Endodermal cell (in vitro differentiated cells): ENCODE data around the gene NRXN3. TPM values are rescaled to one million over a fixed set of nuclear protein-coding genes. Genes with fewer than 3 reads are reported as not detected.

Experiments used
- DNase-seq: peaks from one replicate; pipeline ENCODE4 v3.0.0-alpha.2; 2017
- H3K27ac ChIP-seq: 2 replicates; pipeline ENCODE4 v1.5.1; 2013; ENCODE audit warnings: mild to moderate bottlenecking, low read depth, low read length, moderate library complexity
- H3K27me3 ChIP-seq: 2 replicates; pipeline ENCODE4 v1.6.1; 2013; ENCODE audit warnings: mild to moderate bottlenecking, low read length, moderate library complexity; ENCODE audit not compliant: insufficient read depth, control insufficient read depth, poor library complexity, severe bottlenecking
- H3K36me3 ChIP-seq: 2 replicates; pipeline ENCODE4 v1.7.0; 2013; ENCODE audit warnings: mild to moderate bottlenecking, low read length, moderate library complexity; ENCODE audit not compliant: control insufficient read depth, insufficient read depth
- H3K4me1 ChIP-seq: one replicate; pipeline ENCODE4 v1.7.0; 2013; ENCODE audit warnings: low read length; ENCODE audit not compliant: control insufficient read depth, insufficient read depth
- H3K4me3 ChIP-seq: 2 replicates; pipeline ENCODE4 v1.5.1; 2013; ENCODE audit warnings: mild to moderate bottlenecking, low read length, moderate library complexity
- H3K9ac ChIP-seq: 2 replicates; pipeline ENCODE4 v1.6.1; 2013; ENCODE audit warnings: mild to moderate bottlenecking, low read length, moderate library complexity; ENCODE audit not compliant: poor library complexity, severe bottlenecking; ENCODE audit errors: extremely low read depth
- H3K9me3 ChIP-seq: 2 replicates; pipeline ENCODE4 v1.6.1; 2013; ENCODE audit warnings: mild to moderate bottlenecking, low read length, moderate library complexity; ENCODE audit not compliant: control insufficient read depth
- H3K27ac Mint-ChIP-seq: 2 replicates; pipeline ENCODE4 v1.8.0; 2020; ENCODE audit warnings: mixed read lengths
- H3K27me3 Mint-ChIP-seq: 2 replicates; pipeline ENCODE4 v1.8.0; 2021; ENCODE audit warnings: mild to moderate bottlenecking, mixed read lengths; ENCODE audit not compliant: insufficient read depth
- H3K36me3 Mint-ChIP-seq: 2 replicates; pipeline ENCODE4 v1.8.0; 2020; ENCODE audit warnings: low read depth, mixed read lengths
- H3K4me1 Mint-ChIP-seq: 2 replicates; pipeline ENCODE4 v1.8.0; 2020; ENCODE audit warnings: mixed read lengths
- H3K4me3 Mint-ChIP-seq: 2 replicates; pipeline ENCODE4 v1.8.0; 2020; ENCODE audit warnings: mild to moderate bottlenecking, moderate library complexity, mixed read lengths
- H3K9me3 Mint-ChIP-seq: 2 replicates; pipeline ENCODE4 v1.8.0; 2020; ENCODE audit warnings: mild to moderate bottlenecking, mixed read lengths
- WGBS, 2 experiments: methylation state at CpG; one replicate each; pipeline versions ENCODE4 v1.1.5 to v1.1.7; 2013; ENCODE audit warnings: missing lambda C conversion rate in 2 of 2, mixed read lengths in 1 of 2; ENCODE audit not compliant: insufficient coverage in 1 of 2, insufficient read length in 1 of 2; 5-methylcytosine and 5-hydroxymethylcytosine counted together
- total RNA-seq, 2 donors: library from RNA; stranded (reverse); fragmentation: NEBNext Ultra II Directional in 1 of 2; extraction: Animal tissue kit (Norgen Biotek cat#: 25700) in 1 of 2; gene quantifications; 2 replicates in 1 of 2; 3 replicates in 1 of 2; pipeline ENCODE4 v1.2.1, GENCODE V29; 2021
- TF ChIP-seq, protein P1 (sequence below): fragments of 200-600 bp; sonication (generic); conservative IDR thresholded peaks from 2 replicates; pipeline ENCODE4 v1.5.0; 2021; ENCODE audit warnings: antibody characterized with exemption, mild to moderate bottlenecking

The NRXN3 gene
- total RNA-seq, 2 donors from 2014 or later, result 20.9 to 21.4 TPM

DNA sequence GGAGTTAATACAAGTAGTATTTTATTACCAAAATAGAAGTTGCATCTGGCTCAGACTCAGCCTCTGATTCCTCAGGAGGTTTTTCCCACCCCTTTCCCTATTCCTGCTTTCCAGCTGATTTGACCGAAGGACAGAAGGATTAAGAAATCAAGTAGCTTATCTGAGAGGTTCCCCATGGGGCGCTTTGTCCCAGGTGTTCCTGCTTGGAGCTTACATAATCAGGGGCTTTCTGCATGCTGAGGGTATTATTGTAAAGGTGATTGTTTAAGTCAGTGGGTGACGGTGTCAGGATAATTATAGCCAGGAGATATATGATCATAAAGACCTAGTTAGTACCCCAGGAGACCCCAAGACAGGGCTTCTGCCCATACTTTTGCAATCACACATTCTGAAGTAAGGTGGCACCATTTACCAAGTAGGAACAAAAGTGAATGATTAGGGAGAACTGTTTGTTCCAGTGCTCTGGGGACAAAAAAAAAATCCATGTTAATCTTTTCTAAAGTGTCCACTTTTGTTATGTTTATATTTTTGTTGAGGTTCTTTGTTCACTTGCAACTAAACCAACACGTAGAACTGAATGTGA is 921.3 kb downstream of the NRXN3 start:
- TF ChIP-seq, protein P1, sequence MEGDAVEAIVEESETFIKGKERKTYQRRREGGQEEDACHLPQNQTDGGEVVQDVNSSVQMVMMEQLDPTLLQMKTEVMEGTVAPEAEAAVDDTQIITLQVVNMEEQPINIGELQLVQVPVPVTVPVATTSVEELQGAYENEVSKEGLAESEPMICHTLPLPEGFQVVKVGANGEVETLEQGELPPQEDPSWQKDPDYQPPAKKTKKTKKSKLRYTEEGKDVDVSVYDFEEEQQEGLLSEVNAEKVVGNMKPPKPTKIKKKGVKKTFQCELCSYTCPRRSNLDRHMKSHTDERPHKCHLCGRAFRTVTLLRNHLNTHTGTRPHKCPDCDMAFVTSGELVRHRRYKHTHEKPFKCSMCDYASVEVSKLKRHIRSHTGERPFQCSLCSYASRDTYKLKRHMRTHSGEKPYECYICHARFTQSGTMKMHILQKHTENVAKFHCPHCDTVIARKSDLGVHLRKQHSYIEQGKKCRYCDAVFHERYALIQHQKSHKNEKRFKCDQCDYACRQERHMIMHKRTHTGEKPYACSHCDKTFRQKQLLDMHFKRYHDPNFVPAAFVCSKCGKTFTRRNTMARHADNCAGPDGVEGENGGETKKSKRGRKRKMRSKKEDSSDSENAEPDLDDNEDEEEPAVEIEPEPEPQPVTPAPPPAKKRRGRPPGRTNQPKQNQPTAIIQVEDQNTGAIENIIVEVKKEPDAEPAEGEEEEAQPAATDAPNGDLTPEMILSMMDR, result peak; percentile 38
- peaks cover 37% of the 10 kb centered on the region for H3K4me1 Mint-ChIP-seq
- Histone ChIP-seq H3K4me3 (no peak overlapping the region), H3K9ac (no peak overlapping the region), H3K9me3 (no peaks in the 10 kb centered on the region), H3K36me3 (no peaks in the 10 kb centered on the region), H3K4me1 (peaks cover 6% of the 10 kb centered on the region), H3K27me3 (peaks cover 66% of the 10 kb centered on the region), H3K27ac (no peak overlapping the region)
- H3K9me3 Mint-ChIP-seq, result no peaks in the 10 kb centered on the region
- no peak overlapping the region for H3K27ac Mint-ChIP-seq
- no peaks in the 10 kb centered on the region for H3K36me3 Mint-ChIP-seq
- H3K4me3 Mint-ChIP-seq, result no peak overlapping the region
- 18 to 57% methylated on average over 1 to 4 of the region's 4 CpGs for WGBS, 2 experiments
- peaks cover 68% of the 10 kb centered on the region for H3K27me3 Mint-ChIP-seq
- DNase-seq, result peak; percentile 82

DNA sequence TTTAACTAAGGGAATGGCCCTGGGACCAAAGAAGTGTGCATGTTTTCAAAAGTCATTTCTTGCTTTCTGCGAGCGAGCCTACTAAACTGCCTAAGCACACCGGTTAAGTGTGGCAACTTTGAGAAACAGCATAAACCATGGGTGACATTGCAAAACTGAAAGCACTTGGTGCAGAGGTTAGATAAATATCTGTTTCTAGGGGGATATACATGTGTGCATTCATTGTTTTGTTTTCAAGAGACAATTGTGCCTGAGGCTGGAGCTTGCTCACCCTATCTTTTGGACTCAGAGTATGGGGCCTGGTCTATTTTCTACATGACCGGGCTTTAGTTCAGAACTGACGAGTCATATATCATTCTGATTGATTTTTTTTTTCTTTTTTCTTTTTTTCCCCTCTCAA is 923.4 kb downstream of the NRXN3 start:
- Mint-ChIP-seq H3K4me1 (peaks cover 36% of the 10 kb centered on the region), H3K4me3 (no peak overlapping the region), H3K9me3 (no peaks in the 10 kb centered on the region), H3K36me3 (no peaks in the 10 kb centered on the region), H3K27ac (no peak overlapping the region), H3K27me3 (peaks cover 59% of the 10 kb centered on the region)
- Histone ChIP-seq H3K4me3 (no peak overlapping the region), H3K4me1 (peaks cover 6% of the 10 kb centered on the region), H3K9ac (no peak overlapping the region), H3K27me3 (peaks cover 52% of the 10 kb centered on the region), H3K27ac (no peak overlapping the region), H3K36me3 (no peaks in the 10 kb centered on the region), H3K9me3 (no peaks in the 10 kb centered on the region)
- no peak for DNase-seq
- WGBS, 2 experiments, result 88 to 97% methylated on average over 3 to 5 of the region's 5 CpGs
- TF ChIP-seq, protein P1, result no peak

DNA sequence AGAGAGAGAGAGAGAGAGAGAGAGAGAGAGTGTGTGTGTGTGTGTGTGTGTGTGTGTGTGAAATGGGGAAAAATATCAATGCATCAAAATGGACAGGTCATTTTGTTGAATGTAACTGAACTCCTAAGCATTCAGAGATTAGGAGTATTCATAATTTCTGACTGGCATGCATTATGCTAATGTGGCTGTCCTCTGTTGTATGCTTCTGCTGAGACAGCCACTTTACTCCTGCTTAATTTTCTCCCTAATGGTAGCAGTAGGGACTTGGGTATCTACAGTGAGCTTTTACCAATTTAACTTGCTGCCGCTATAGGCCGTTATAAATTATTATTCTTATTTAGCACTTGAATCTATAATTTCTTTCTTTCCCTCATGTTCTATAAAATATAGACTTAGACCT is 924.8 kb downstream of the NRXN3 start:
- TF ChIP-seq, protein P1, result no peak
- Mint-ChIP-seq H3K9me3 (no peaks in the 10 kb centered on the region), H3K27me3 (peaks cover 52% of the 10 kb centered on the region), H3K27ac (no peak overlapping the region), H3K36me3 (no peaks in the 10 kb centered on the region), H3K4me3 (no peak overlapping the region), H3K4me1 (peaks cover 26% of the 10 kb centered on the region)
- no peaks in the 10 kb centered on the region for H3K9me3 ChIP-seq
- H3K4me1 ChIP-seq, result peaks cover 6% of the 10 kb centered on the region
- no peaks in the 10 kb centered on the region for H3K36me3 ChIP-seq
- peaks cover 43% of the 10 kb centered on the region for H3K27me3 ChIP-seq
- H3K27ac ChIP-seq, result no peak overlapping the region
- no peak for DNase-seq
- WGBS, 2 experiments, result 90 to 100% methylated on average over 2 of the region's 2 CpGs
- no peak overlapping the region for H3K4me3 ChIP-seq
- no peak overlapping the region for H3K9ac ChIP-seq
